ENCODE measurements around the gene ARHGEF28.

- TF ChIP-seq ZNF274 (IDR thresholded peaks at IDR 0.05; ENCODE audit: low read depth, low read length) (no peak), YY1 (IDR thresholded peaks at IDR 0.05; ENCODE audit: insufficient read depth, insufficient read length) (no peak), SUZ12 (IDR thresholded peaks at IDR 0.05; ENCODE audit: extremely low read depth, insufficient read depth, insufficient read length) (no peak)
Measured at GRCh38 chr5:73668017-73668416, 42.0 kb downstream of the ARHGEF28 start.
